Measurements from ENCODE around the gene CHST2.

Gene CHST2

GRCh38 chr3:143158014-143158988 is 38.7 kb downstream of the CHST2 start:
- no peak for TF ChIP-seq EZH2phosphoT487 (IDR thresholded peaks at IDR 0.05; ENCODE audit: borderline replicate concordance, low read length)
- TF ChIP-seq, protein P1, sequence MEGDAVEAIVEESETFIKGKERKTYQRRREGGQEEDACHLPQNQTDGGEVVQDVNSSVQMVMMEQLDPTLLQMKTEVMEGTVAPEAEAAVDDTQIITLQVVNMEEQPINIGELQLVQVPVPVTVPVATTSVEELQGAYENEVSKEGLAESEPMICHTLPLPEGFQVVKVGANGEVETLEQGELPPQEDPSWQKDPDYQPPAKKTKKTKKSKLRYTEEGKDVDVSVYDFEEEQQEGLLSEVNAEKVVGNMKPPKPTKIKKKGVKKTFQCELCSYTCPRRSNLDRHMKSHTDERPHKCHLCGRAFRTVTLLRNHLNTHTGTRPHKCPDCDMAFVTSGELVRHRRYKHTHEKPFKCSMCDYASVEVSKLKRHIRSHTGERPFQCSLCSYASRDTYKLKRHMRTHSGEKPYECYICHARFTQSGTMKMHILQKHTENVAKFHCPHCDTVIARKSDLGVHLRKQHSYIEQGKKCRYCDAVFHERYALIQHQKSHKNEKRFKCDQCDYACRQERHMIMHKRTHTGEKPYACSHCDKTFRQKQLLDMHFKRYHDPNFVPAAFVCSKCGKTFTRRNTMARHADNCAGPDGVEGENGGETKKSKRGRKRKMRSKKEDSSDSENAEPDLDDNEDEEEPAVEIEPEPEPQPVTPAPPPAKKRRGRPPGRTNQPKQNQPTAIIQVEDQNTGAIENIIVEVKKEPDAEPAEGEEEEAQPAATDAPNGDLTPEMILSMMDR (IDR thresholded peaks at IDR 0.05; ENCODE audit: low read depth, low read length, poor library complexity, severe bottlenecking) = no peak
- H3F3A ChIP-seq (ENCODE audit: control insufficient read depth, insufficient read depth) = no peaks in the 10 kb centered on the region
- H3K36me3 ChIP-seq (ENCODE audit: control insufficient read depth, low read length) = no peaks in the 10 kb centered on the region
- no peaks in the 10 kb centered on the region for H4K20me1 ChIP-seq (ENCODE audit: control insufficient read depth, insufficient read depth, low read depth, low read length)
- H3K4me1 ChIP-seq (ENCODE audit: control insufficient read depth, low read length) = peaks cover 8% of the 10 kb centered on the region
- H3K4me2 ChIP-seq (ENCODE audit: low read length) = no peak overlapping the region
- H3K4me3 ChIP-seq (ENCODE audit: low read length) = no peak overlapping the region
- H3K9me2 ChIP-seq (replicated peaks; ENCODE audit: control insufficient read depth, low read length) = no peaks in the 10 kb centered on the region
- H3K27me3 ChIP-seq (ENCODE audit: control insufficient read depth, low read length) = no peaks in the 10 kb centered on the region
- no peaks in the 10 kb centered on the region for H3K9me3 ChIP-seq (ENCODE audit: control insufficient read depth, insufficient read depth, low read length)
- H3K79me2 ChIP-seq (ENCODE audit: control insufficient read depth, low read length) = no peaks in the 10 kb centered on the region
- no peak overlapping the region for H3K27ac ChIP-seq (ENCODE audit: low read depth, low read length)

- H3K27me3 ChIP-seq (ENCODE audit: control insufficient read depth, low read length) = no peaks in the 10 kb centered on the region
- no peak overlapping the region for H3K4me2 ChIP-seq (ENCODE audit: low read length)
- peaks cover 20% of the 10 kb centered on the region for H3K4me1 ChIP-seq (ENCODE audit: control insufficient read depth, low read length)
- H3K9me3 ChIP-seq (ENCODE audit: control insufficient read depth, insufficient read depth, low read length) = no peaks in the 10 kb centered on the region
- H4K20me1 ChIP-seq (ENCODE audit: control insufficient read depth, insufficient read depth, low read depth, low read length) = no peaks in the 10 kb centered on the region
- no peaks in the 10 kb centered on the region for H3K79me2 ChIP-seq (ENCODE audit: control insufficient read depth, low read length)
- H3K36me3 ChIP-seq (ENCODE audit: control insufficient read depth, low read length) = no peaks in the 10 kb centered on the region
- H3K27ac ChIP-seq (ENCODE audit: low read depth, low read length) = no peak overlapping the region
- H3K4me3 ChIP-seq (ENCODE audit: low read length) = no peak overlapping the region
- H3K9me2 ChIP-seq (replicated peaks; ENCODE audit: control insufficient read depth, low read length) = no peaks in the 10 kb centered on the region
- H3F3A ChIP-seq (ENCODE audit: control insufficient read depth, insufficient read depth) = no peaks in the 10 kb centered on the region
- TF ChIP-seq EZH2phosphoT487 (IDR thresholded peaks at IDR 0.05; ENCODE audit: borderline replicate concordance, low read length) = no peak
- TF ChIP-seq, protein P1 (IDR thresholded peaks at IDR 0.05; ENCODE audit: low read depth, low read length, poor library complexity, severe bottlenecking) = no peak
Measured at GRCh38 chr3:143160437-143160836, 40.9 kb downstream of the CHST2 start.

GRCh38 chr3:143163562-143164100 is 44.1 kb downstream of the CHST2 start:
- no peak for TF ChIP-seq EZH2phosphoT487 (IDR thresholded peaks at IDR 0.05; ENCODE audit: borderline replicate concordance, low read length)
- TF ChIP-seq, protein P1 (IDR thresholded peaks at IDR 0.05; ENCODE audit: low read depth, low read length, poor library complexity, severe bottlenecking) = no peak
- Histone ChIP-seq H3K4me2 (ENCODE audit: low read length) (no peak overlapping the region), H3K36me3 (ENCODE audit: control insufficient read depth, low read length) (no peaks in the 10 kb centered on the region)

More at GRCh38 chr3:143163562-143164100, 44.1 kb downstream of the CHST2 start:
- Histone ChIP-seq H3F3A (ENCODE audit: control insufficient read depth, insufficient read depth) (no peaks in the 10 kb centered on the region), H3K79me2 (ENCODE audit: control insufficient read depth, low read length) (no peaks in the 10 kb centered on the region), H3K27me3 (ENCODE audit: control insufficient read depth, low read length) (no peaks in the 10 kb centered on the region), H4K20me1 (ENCODE audit: control insufficient read depth, insufficient read depth, low read depth, low read length) (no peaks in the 10 kb centered on the region), H3K4me3 (ENCODE audit: low read length) (no peak overlapping the region), H3K27ac (ENCODE audit: low read depth, low read length) (no peak overlapping the region), H3K9me3 (ENCODE audit: control insufficient read depth, insufficient read depth, low read length) (no peaks in the 10 kb centered on the region), H3K9me2 (replicated peaks; ENCODE audit: control insufficient read depth, low read length) (no peaks in the 10 kb centered on the region), H3K4me1 (ENCODE audit: control insufficient read depth, low read length) (peaks cover 19% of the 10 kb centered on the region)
